GM23338 (cell line): ENCODE data around the gene MCM3AP.

Experiments used
- CREB1 ChIP-seq: fragments of 250-450 bp; sonication (Bioruptor Pico); IDR thresholded peaks from 2 replicates; pipeline ENCODE4 v1.5.0; 2020; ENCODE audit warnings: low read depth, mild to moderate bottlenecking, moderate library complexity
- CTCF ChIP-seq, 2 experiments: fragments of 200-600 bp in 1 of 2; sonication (generic) in 1 of 2; conservative IDR thresholded peaks; 2 replicates each; pipeline versions ENCODE4 v1.5.1 to v1.6.1; 2016 to 2017; ENCODE audit warnings: antibody characterized with exemption in 2 of 2, low read depth in 2 of 2, mild to moderate bottlenecking in 2 of 2, moderate library complexity in 1 of 2
- ETS1 ChIP-seq: IDR thresholded peaks from 2 replicates; pipeline ENCODE4 v1.6.1; 2016; ENCODE audit warnings: antibody characterized with exemption
- EZH2 ChIP-seq: fragments of 200-600 bp; sonication (generic); IDR thresholded peaks from one replicate; pipeline ENCODE4 v1.8.0; 2017; ENCODE audit warnings: antibody characterized with exemption, mild to moderate bottlenecking, low read depth; ENCODE audit not compliant: unreplicated experiment
- EZH2phosphoT487 ChIP-seq: fragments of 200-600 bp; sonication (generic); IDR thresholded peaks from one replicate; pipeline ENCODE4 v1.8.1; 2018; ENCODE audit warnings: antibody characterized with exemption; ENCODE audit not compliant: unreplicated experiment
- JUNB ChIP-seq: IDR thresholded peaks from one replicate; pipeline ENCODE4 v1.6.1; 2016; ENCODE audit warnings: antibody characterized with exemption; ENCODE audit not compliant: unreplicated experiment
- POLR2AphosphoS5 ChIP-seq: IDR thresholded peaks from 2 replicates; pipeline ENCODE4 v1.6.1; 2016; ENCODE audit warnings: antibody characterized with exemption, low read depth
- REST ChIP-seq: IDR thresholded peaks from one replicate; pipeline ENCODE4 v1.6.1; 2018; ENCODE audit warnings: antibody characterized with exemption; ENCODE audit not compliant: unreplicated experiment
- STAT1 ChIP-seq: IDR thresholded peaks from one replicate; pipeline ENCODE4 v1.6.1; 2016; ENCODE audit warnings: antibody characterized with exemption; ENCODE audit not compliant: unreplicated experiment
- ZNF114 ChIP-seq: fragments of 250-450 bp; sonication (Bioruptor Pico); IDR thresholded peaks from 2 replicates; pipeline ENCODE4 v1.5.0; 2020; ENCODE audit warnings: mild to moderate bottlenecking, moderate library complexity

- TF ChIP-seq EZH2 (no peak), CTCF (conservative IDR thresholded peaks at IDR 0.05; ENCODE audit: low read depth in 2 of 2) (peak; percentile 26 to 61; a peak in 3 of 4 replicates), POLR2AphosphoS5 (no peak), REST (no peak), EZH2phosphoT487 (no peak), CREB1 (CRISPR knock-in tag) (no peak), JUNB (no peak), ETS1 (no peak), ZNF114 (no peak), STAT1 (no peak)
Observed at GRCh38 chr21:46314441-46315020, 29.1 kb upstream of the MCM3AP start.
